Stimulated activated CD8-positive, alpha-beta memory T cell treated with anti-CD3 and anti-CD28 coated beads, Interleukin-15, amount 100 ng/mL, for 4 hours (primary cell): Measurements from ENCODE around the gene FGF21.
"Not testable (repeated sequence)": the region's sequence is repeated elsewhere in the genome, so short reads cannot be mapped to it uniquely, and the experiment has no call there.

Source experiments
- DNase-seq, 2 donors: peaks; one replicate each; pipeline ENCODE4 v3.0.0-alpha.2; 2020; ENCODE audit warnings: low read depth in 2 of 2

Gene FGF21

DNA sequence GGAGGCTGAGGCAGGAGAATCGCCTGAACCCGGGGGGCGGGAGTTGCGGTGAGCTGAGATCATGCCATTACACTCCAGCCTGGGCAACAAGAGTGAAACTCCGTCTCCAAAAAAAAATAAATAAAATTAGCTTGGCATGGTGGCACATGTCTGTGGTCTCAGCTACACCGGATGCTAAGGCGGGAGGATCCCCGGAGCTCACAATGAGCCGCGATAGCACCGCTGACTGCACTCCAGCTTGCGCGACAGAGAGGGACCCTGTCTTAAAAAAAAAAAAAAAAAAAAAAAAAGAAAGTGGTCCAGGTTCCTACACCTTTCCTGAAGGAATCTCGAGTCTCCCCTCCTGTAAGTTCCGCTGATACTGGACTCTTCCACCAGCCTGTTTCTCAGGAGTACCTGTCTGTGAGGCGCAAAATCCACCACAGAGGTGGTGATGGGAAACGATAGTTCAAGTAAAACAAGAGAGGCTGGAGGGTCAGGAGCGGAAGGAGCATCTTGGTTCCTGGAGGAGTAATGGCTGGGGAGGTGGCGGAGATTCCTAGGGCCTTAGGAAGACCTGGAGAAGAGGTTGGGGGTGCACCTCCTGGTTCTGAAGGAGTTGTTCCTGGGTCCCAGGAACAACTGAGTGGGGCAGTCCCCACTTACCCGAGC, 3.4 kb upstream of the FGF21 start:
- DNase-seq, result no peak

DNA sequence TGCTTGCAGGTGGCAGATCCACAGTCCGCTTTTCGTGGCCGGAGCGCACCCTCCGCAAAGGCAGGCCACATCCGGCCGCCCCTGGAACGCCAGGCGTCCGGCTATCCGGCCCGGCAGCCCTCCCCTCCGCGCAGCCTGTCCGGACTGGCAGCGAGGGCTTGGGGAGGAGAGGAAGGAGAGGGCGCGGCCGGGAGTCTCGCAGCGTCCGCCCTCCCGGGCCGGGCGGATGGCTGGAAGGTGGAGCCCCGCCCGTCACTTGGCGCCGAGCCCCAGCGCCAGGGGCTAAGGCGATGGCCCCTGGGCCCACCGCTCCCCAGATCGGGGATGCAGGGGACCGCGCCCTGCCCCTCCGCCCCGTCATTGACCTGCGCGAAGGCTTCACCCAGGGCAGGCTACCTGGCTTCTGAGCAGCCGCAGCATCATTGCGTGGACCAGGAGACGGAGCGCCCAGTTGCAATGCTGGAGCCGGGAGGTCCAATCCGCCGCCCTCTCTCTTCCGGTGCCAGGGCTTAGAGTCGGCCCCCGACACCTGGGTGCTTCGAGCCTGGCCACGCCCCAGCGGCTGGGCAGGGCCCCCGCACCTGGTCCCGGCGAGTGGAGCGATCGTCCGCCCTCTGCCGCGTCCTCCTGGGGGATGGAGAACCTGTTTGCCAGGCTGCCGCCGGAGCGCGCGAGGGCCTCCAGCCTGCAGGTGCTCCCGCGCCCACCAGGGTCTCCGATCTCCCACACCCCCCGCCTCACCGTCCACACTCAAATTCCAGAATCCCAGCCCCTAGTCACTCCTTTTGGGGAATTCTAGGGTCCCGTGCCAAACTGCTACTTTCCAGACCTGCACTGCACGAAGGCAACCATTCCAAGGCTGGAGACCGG, 2.6 kb upstream of the FGF21 start, which contains the start of gene FUT1:
Gene FUT1, minus strand, starts transcription at position 146 of the 870 bp plus-strand sequence. CDS start 1,360 bp downstream, outside the sequence.
- no peak for DNase-seq

DNA sequence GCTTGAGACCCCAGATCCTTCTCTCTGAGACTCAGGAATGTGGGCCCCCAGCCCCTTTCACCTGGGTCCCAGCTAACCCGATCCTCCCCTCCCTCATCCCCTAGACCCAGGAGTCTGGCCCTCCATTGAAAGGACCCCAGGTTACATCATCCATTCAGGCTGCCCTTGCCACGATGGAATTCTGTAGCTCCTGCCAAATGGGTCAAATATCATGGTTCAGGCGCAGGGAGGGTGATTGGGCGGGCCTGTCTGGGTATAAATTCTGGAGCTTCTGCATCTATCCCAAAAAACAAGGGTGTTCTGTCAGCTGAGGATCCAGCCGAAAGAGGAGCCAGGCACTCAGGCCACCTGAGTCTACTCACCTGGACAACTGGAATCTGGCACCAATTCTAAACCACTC, 463 bp downstream of the FGF21 start:
- no peak for DNase-seq

DNA sequence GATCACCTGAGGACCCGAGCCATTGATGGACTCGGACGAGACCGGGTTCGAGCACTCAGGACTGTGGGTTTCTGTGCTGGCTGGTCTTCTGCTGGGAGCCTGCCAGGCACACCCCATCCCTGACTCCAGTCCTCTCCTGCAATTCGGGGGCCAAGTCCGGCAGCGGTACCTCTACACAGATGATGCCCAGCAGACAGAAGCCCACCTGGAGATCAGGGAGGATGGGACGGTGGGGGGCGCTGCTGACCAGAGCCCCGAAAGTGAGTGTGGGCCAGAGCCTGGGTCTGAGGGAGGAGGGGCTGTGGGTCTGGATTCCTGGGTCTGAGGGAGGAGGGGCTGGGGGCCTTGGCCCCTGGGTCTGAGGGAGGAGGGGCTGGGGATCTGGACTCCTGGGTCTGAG, 888 bp downstream of the FGF21 start:
- no peak for DNase-seq

DNA sequence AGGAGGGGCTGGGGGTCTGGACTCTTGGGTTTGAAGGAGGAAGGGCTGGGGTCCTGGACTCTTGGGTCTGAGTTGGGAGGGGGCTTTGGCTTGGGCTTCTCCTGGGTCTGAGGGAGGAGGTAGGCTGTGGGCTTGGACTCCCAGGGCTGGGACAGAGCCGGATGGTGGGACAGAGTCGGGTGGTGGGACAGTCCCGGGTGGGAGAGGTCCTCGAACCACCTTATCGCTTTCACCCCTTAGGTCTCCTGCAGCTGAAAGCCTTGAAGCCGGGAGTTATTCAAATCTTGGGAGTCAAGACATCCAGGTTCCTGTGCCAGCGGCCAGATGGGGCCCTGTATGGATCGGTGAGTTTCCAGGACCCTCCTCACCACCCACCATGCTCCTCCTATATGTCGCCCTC, 1.4 kb downstream of the FGF21 start:
- no peak for DNase-seq

DNA sequence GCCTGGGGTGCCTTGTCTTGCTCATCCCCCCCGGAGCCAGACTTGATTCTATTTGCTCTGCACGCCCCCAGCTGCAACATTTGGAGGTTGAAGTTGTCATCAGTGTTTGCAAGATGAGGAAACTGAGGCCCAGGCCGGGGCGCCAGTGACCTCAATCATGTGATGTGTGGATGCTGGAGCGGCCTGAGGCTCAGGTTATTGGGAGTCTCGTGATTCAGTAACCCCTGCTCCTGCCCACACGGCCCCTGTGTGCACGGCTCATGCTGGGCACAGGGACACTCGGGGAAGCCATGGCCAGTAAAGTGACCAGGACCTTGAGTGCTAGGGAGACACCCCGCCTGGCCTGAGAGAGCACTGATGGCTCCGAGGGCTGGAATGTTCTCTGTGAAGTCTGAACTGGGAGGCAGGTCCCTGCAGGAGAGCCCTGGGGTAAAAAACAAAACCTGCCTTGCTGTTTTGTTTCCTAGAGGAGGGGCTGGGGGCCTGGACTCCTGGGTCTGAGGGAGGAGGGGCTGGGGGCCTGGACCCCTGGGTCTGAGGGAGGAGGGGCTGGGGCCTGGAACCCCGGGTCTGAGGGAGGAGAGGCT, 1.9 kb downstream of the FGF21 start:
- no peak for DNase-seq

DNA sequence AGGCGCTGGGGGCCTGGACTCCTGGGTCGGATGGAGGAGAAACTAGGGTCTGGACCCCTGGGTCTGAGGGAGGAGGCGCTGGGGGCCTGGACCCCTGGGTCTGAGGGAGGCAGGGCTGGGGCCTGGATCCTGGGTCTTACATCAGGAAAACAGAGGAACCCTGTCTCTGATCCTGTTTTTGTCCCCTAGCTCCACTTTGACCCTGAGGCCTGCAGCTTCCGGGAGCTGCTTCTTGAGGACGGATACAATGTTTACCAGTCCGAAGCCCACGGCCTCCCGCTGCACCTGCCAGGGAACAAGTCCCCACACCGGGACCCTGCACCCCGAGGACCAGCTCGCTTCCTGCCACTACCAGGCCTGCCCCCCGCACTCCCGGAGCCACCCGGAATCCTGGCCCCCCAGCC, 2.4 kb downstream of the FGF21 start:
- DNase-seq, result no peak

DNA sequence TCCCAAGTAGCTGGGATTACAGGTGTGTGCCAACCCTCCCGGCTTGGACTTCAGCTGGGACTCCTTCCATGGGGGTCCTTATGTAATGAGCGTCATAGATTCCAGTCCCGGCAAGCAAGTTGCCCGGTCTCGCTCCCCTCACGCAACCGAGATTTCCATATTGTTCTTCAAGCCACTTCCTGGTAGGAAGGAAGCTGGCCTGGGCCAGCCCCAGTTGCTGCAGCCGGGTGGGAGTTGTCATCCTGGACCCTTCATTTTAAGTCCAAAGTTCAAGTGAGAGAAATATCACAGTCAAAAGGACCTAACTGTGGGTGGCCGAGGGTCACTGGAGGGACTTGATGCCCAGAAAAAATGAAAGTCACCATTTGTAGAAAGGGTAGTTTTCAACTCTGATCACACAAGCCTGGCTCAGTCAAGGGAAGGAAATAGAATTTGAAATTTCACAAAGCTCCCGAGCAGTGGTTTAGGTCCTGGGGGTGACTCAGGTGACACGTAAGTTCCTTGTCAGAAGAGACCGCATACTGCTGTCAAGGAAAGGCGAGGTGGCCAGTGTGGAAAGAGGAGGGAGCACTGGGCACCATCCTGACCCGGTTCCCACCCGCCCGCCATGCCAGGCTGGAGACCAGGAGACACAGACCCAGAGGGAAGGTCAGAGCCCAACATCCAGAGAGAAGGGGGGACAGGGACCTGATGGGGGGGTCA, 5.3 kb downstream of the FGF21 start:
- no peak for DNase-seq

DNA sequence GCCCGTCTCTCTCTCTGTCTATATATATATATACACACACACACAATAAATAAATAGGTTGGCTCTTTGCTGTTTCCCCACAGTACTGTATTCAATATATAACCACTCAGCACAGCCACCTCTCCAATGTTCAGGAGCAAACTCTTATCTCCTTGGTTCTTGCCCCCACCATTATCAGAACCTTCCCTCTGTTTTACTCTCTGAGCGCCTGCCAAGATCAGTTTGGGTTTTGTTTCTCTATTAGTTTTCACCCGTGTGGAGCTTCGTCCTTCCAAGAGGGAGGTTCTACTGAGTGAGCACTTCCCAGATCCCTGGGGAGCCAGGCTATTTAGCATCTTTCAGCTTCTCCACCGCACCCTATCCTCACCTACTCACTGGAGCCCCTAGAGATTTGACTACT, 10.5 kb downstream of the FGF21 start:
- not testable (repeated sequence) for DNase-seq

DNA sequence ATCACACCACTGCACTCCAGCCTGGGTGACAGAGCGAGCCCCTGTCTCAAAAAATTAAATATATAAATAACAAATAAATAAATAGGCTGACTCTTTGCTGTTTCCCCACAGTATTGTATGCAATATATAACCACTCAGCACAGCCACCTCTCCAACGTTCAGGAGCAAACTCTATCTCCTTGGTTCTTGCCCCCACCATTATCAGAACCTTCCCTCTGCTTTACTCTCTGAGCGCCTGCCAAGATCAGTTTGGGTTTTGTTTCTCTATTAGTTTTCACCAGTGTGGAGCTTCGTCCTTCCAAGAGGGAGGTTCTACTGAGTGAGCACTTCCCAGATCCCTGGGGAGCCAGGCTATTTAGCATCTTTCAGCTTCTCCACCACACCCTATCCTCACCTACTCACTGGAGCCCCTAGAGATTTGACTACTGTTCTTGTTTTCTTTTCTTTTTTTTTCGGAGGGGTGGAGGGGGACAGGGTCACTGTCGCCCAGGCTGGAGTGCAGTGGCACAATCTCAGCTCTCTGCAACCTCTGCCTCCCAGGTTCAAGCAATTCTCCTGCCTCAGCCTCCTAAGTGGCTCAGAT, 12.9 kb downstream of the FGF21 start:
- DNase-seq, result not testable (repeated sequence)

DNA sequence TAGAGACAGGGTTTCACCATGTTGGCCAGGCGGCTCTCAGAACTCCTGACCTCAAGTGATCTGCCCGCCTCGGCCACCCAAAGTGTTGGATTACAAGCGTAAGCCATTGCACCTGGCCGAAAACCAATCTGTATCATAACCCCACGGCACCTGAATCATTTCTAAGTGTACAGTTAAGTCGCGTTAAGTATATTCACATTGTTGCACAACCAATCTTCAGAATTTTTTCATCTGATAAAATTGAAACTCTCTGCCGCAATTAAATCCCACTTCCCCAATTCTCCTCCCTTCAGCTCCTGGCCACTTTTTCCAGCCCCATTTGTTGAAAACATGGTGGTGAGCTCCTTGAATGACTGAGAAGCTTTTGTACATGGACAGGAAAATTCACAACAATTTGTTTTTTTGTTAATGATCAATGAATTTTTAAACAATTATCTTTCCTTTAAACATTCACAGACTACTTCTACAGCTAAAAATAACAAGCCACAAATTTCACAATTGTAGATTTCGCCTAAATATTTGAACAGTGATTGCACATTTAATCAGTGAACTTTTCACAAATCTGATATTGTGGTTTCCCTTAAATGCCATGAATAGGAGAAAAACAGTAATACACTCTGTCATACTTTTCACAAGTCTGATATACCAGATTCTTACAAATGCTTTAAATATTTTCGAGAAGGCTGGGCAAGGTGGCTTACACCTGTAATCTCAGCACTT, 13.8 kb downstream of the FGF21 start:
- DNase-seq, result no peak

DNA sequence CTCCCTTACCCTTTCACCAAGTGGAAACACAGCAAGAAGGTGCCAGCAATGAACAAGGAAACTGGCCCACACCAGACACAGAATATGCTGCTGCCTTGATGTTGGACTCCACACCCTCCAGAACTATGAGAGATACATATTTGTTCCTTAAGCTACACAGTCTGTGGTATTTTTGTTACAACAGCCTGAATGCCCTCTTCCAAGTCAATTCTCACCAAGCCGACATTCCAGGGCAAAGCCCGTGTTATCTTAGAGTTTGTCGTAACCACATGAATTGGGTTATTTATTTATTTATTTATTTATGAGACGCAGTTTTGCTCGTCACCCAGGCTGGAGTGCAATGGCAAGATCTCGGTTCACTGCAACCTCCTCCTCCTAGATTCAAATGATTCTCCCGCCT, 14.9 kb downstream of the FGF21 start:
- DNase-seq, result no peak

DNA sequence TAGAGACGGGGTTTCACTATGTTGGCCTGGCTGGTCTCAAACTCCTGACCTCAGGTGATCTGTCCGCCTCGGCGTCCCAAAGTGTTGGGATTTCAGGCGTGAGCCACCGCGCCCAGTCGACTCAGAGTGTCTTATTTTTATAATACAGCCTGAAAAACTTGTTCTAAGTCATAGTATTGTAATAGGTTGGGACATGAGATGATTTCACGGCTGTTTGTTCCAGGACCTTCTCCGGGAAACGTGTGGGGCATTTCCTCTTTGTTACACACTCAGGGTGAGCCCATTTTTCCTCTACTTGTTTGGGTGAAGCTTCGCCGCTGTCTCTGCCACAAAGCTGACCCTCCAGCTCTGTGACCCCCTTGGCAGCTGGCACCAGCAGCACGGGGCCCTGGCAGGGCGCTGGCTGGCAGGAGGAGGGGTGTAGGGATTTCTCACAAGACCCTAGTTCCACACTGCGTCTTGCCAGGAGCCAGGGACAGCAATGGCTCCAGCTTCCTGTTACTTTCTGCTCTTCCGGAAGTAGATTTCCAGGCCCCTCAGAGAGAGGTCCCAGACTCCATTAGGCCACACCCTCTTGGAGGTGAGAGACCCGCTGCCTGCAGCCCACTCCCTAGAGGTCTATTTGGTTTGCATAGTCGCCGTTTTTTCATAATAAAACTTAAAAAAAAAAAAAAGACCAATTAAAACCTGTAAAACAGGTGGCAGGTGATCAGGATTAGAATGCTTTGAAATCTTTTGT, 15.6 kb downstream of the FGF21 start:
- no peak for DNase-seq

DNA sequence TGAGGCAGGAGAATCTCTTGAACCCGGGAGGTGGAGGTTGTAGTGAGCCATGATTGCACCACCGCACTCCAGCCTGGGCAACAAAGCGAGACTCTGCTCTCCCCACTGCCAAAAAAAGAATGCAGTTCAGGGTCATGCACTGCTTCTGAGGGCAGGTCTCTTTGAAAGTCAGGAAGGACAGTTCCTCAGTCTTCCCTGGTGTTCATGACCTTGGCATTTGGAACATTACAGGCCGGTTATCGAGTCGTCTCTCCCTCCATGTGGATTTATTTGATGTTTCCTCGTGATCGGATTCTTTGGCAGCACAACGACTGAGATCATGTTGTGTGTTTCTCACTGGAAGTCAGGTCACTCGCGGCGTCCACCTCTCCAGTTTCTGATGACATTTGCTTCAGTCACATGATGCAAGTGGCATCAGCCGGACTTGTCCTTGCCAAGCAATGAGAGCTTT, 17.2 kb downstream of the FGF21 start:
- no peak for DNase-seq

DNA sequence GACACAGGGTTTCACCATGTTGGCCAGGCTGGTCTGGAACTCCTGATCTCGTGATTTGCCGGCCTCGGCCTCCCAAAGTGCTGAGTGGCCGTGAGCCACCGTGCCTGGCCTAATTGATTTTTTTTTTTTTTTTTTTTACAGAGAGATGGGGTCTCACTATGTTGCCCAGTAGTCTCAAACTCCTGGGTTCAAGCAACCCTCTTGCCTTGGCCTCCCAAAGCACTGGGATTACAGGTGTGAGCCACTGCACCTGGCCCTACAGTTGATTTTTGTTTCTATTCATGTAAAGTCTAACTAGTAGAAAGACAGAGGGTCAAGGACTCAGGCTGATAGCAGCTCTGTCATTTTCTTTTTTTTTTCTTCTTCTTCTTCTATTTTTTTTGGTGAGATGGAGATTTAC, 21.8 kb downstream of the FGF21 start:
- no peak for DNase-seq

DNA sequence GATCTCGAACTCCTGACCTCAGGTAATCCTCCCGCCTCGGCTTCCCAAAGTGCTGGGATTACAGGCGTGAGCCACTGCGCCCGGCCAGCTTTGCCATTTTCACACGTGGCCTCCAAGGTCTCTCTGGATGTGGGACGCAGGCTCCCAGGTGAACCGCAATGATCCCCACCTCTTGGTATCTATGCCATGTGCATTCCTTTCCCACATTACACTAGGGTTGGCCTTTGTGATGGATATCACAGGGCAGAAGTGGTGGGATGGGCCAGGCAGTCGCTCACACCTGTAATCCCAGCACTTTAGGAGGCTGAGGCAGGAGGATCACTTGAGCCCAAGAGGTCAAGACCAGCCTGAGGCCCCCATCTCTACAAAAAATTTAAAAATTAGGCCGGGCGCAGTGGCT, 22.4 kb downstream of the FGF21 start:
- no peak for DNase-seq

DNA sequence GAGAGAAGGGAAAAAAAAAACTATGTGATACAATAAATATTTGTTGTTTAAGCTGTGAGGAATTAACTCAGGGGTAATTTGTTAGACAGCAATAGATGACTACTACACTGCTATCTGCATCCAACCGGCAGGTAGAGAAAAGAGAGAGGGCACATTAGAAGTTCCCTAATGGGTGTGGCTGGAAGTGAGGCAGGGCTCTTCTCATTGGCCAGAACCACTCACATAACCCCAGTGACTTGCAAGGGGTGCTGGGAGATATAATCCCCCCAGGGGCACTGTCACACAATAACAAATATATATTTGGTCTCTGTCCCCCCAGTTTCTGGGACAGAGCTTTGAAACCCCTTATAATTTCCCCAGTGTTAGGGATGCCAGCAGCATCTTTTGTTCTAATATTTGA, 24.3 kb downstream of the FGF21 start:
- DNase-seq, result no peak

DNA sequence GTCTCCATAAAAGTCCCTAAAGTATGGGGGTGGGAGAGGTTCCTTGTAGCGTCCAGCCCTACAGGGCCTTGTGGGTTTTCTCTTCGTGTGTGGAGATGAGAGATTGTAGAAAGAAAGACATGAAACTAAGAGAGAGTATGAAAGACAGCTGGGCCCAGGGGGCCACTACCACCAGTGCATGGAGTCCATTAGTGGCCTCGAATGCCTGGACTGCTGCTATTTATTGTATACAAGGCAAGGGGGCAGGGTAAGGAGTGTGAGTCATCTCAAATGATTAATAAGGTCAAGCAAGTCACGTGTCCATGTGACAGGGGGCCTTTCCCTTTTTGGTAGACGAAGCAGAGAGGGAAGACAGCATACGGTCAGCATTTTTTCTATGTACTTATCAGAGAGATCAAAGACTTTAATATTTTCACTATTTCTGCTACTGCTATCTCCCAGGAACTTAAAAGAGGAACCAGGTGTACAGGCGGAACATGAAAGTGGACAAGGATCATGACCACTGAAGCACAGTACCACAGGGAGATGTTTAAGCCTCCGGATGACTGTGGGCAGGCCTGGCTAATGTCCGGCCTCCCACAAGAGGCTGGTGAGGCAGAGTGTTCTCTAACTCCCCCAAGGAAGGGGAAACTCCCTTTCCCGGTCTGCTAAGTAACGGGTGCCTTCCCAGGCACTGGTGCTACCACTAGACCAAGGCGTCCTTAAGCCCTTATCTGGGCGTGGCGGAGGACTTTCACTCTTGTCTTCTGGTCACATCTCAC, 25.5 kb downstream of the FGF21 start:
- DNase-seq, result no peak

DNA sequence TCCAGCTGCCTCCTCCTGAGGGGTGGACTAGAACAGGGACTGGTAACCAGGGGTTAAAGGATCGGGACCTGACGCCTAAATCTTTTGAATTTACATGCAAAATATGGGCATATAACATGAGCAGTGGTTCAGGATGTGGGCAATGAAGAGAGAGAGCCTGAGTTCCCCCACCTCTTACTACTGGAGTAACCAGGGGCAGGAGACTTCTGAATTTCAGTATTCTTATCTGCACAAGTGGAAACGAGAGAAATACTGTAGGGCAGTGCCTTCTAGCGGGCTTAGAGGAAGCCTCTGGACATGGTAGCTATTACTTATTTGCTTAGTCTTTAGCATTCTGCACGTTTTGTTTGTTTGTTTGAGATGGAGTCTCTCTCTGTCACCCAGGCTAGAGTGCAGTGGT, 29.2 kb downstream of the FGF21 start:
- DNase-seq, result no peak

DNA sequence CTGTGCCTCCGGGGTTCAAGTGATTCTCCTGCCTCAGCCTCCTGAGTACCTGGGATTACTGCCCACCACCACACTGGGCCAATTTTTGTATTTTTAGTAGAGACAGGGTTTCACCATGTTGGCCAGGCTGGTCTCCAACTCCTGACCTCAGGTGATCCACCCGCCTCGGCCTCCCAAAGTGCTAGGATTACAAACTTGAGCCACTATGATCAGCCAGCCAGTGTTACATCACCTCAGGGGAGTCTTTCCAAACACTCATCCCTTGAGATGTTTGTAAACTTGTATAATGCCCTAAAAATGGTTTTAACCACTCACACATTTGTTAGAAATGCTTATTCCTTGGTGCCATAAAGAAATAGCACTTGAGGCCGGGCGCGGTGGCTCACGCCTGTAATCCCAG, 31.1 kb downstream of the FGF21 start:
- DNase-seq, result not testable (repeated sequence)
